ENCODE data around the gene LENG9.

Gene LENG9

DNA sequence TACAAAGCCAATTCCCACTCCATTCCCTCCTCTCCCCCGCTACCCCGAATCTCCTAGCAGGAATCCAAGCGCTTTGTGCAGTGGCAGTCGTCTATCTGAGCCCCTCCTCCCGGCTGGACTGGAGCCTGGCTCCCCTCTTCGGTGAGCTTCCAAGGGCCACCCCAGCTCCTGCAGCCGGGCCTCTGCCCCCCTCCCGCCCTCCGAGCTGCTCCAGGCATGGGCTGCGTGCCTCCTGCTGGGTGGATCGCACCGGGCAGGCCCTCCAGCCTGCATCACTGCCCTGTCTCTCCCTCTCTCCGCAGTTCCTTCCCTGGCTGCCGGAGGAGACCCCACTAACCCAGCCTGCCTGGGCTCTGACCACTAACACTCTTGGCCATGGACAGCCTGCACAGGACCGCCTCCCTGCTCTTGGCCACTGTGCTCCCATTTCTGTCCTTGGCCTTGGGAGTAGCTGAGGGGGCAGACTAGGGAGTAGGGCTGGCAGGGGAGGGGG lies 27.5 kb downstream of the LENG9 start:
- in situ Hi-C loops (cut with HindIII; ENCODE audit: low pct_ligation_motif_present, low sequenced_read_pairs), result no loop called here
- H3K36me3 ChIP-seq (replicated peaks), result peaks cover 3% of the 10 kb centered on the region
- TF ChIP-seq, protein P1, sequence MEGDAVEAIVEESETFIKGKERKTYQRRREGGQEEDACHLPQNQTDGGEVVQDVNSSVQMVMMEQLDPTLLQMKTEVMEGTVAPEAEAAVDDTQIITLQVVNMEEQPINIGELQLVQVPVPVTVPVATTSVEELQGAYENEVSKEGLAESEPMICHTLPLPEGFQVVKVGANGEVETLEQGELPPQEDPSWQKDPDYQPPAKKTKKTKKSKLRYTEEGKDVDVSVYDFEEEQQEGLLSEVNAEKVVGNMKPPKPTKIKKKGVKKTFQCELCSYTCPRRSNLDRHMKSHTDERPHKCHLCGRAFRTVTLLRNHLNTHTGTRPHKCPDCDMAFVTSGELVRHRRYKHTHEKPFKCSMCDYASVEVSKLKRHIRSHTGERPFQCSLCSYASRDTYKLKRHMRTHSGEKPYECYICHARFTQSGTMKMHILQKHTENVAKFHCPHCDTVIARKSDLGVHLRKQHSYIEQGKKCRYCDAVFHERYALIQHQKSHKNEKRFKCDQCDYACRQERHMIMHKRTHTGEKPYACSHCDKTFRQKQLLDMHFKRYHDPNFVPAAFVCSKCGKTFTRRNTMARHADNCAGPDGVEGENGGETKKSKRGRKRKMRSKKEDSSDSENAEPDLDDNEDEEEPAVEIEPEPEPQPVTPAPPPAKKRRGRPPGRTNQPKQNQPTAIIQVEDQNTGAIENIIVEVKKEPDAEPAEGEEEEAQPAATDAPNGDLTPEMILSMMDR (IDR thresholded peaks at IDR 0.05; ENCODE audit: low read depth, low read length, missing control alignments), result no peak
- DNase-seq, result no peak
- no peak overlapping the region for H3K4me3 ChIP-seq (ENCODE audit: low read depth, low read length)
- no peak overlapping the region for H3K27ac ChIP-seq
- no peaks in the 10 kb centered on the region for H3K27me3 ChIP-seq (replicated peaks)

DNA sequence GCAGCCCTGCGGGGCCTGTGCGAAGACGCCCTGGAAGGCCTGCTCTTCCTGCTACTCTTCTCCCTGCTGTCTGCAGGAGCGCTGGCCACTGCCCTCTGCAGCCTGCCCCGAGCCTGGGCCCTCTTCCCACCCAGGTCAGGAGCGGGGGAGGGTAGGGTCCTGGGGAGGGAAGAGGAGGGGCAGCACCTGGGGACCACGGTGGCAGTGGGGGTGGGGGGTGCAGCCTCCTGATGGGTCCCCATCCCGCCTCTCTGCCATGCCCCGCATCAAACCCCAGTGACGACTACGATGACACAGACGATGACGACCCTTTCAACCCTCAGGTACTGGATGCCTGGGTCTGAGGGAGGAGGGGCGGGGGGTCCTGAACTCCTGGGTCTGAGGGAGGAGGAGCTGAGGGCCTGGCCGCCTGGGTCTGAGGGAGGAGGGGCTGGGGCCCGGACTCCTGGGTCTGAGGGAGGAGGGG lies 28.0 kb downstream of the LENG9 start:
- in situ Hi-C loops (cut with HindIII; ENCODE audit: low pct_ligation_motif_present, low sequenced_read_pairs), result no loop called here
- Histone ChIP-seq H3K36me3 (replicated peaks) (peaks cover 3% of the 10 kb centered on the region), H3K4me3 (ENCODE audit: low read depth, low read length) (no peak overlapping the region), H3K27me3 (replicated peaks) (no peaks in the 10 kb centered on the region), H3K27ac (no peak overlapping the region)
- TF ChIP-seq, protein P1 (IDR thresholded peaks at IDR 0.05; ENCODE audit: low read depth, low read length, missing control alignments), result no peak
- DNase-seq, result no peak

DNA sequence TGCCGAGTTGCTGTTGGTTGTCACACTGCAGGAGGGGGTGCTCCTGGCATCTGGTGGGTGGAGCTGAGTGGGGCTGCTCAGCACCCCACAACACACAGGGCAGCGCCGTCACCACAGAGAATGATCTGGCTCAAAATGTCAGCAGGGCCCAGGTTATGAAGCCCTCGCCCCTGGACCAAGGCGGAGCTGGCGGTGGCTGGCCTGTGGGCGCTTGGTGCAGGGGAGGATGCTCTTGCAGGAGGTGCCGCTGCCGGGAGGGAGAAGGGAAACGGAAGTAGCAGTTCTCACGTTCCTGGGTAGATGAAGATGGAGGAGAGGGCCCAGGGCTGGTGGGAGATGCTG lies 28.7 kb downstream of the LENG9 start:
- Histone ChIP-seq H3K4me3 (ENCODE audit: low read depth, low read length) (no peak overlapping the region), H3K27ac (no peak overlapping the region), H3K36me3 (replicated peaks) (peaks cover 3% of the 10 kb centered on the region), H3K27me3 (replicated peaks) (no peaks in the 10 kb centered on the region)
- TF ChIP-seq, protein P1 (IDR thresholded peaks at IDR 0.05; ENCODE audit: low read depth, low read length, missing control alignments), result no peak
- in situ Hi-C loops (cut with HindIII; ENCODE audit: low pct_ligation_motif_present, low sequenced_read_pairs), result no loop called here
- no peak for DNase-seq

DNA sequence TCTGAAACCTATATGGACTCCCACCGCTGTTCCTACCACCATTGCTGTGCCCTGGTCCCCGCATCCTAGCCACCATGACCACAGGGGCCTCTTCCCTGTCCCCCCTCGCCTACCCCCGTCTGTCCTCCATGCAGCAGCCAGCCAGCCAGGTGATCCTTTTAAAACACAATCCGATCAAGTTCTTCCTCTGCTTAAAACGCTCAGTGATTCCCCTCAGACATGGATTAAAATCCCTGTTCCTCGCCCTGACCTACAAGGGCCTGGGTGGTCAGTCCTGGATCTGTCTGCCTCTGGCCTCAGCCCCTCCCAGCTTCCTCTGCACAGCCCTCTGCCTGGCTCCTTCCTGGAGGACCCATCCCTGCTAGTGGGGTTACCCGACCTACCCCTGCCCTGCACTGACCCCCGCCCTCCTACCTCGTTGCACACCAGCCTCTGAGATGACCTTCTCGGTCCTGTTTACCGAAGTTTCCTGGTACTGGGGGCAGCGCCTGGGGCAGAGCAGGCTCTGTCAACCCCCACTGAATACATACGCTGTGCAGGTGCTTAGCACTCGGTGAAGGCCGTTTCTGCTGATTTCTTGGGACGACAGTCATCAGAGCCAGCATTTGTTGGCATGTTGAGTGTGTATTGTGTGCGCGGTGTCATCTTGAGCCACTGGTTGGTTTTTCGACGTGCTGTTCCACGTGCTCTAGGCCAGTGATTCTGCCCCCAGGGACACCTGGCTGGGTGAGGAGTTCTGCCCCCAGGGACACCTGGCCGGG lies 29.3 kb downstream of the LENG9 start:
- no peak overlapping the region for H3K4me3 ChIP-seq (ENCODE audit: low read depth, low read length)
- TF ChIP-seq, protein P1 (IDR thresholded peaks at IDR 0.05; ENCODE audit: low read depth, low read length, missing control alignments), result no peak
- in situ Hi-C loops (cut with HindIII; ENCODE audit: low pct_ligation_motif_present, low sequenced_read_pairs), result no loop called here
- no peaks in the 10 kb centered on the region for H3K27me3 ChIP-seq (replicated peaks)
- peaks cover 3% of the 10 kb centered on the region for H3K36me3 ChIP-seq (replicated peaks)
- H3K27ac ChIP-seq, result no peak overlapping the region
- no peak for DNase-seq

DNA sequence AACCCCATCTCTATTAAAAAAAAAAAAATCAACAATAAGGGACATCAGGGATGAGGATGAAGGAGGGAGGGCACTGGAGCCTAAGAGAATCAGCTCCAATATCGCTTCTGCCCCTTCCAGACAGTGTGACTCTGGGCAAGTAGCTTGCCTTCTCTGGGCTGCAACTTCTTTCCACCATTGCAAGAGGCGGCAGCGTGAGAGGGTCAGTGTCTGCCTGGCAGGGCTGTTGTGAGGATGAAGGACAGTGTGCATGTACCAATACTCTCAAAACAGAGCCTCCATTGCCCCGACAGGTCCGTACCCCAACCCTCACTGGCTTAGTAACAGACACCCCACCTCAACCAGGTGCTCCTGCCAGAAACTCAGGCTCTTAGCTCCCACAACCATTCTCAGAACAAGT lies 29.9 kb downstream of the LENG9 start:
- TF ChIP-seq, protein P1 (IDR thresholded peaks at IDR 0.05; ENCODE audit: low read depth, low read length, missing control alignments), result no peak
- Histone ChIP-seq H3K27me3 (replicated peaks) (no peaks in the 10 kb centered on the region), H3K27ac (no peak overlapping the region), H3K36me3 (replicated peaks) (peaks cover 1% of the 10 kb centered on the region), H3K4me3 (ENCODE audit: low read depth, low read length) (no peak overlapping the region)
- in situ Hi-C loops (cut with HindIII; ENCODE audit: low pct_ligation_motif_present, low sequenced_read_pairs), result no loop called here
- DNase-seq, result no peak

Measured in brain microvascular endothelial cell (primary cell).